Astrocyte of the spinal cord (primary cell): ENCODE results near the gene MRPL57.
A peak's percentile ranks its signal among the peaks of the same experiment; 100 is the strongest.
"Not testable (repeated sequence)": the region's sequence is repeated elsewhere in the genome, so short reads cannot be mapped to it uniquely, and the experiment has no call there.

Source experiments
- DNase-seq: peaks from one replicate; pipeline ENCODE4 v3.0.0; 2011; ENCODE audit warnings: low read depth, low spot score
- H3K4me3 ChIP-seq: 2 replicates; pipeline ENCODE4 v1.5.1; 2011; ENCODE audit warnings: low read depth, mild to moderate bottlenecking, low read length, moderate library complexity
- CTCF ChIP-seq: IDR thresholded peaks from 2 replicates; pipeline ENCODE4 v1.5.1; 2012; ENCODE audit warnings: low read depth, mild to moderate bottlenecking, low read length, inconsistent platforms
- in situ Hi-C: cut with HindIII; loops from 2 replicates; pipeline ENCODE4 v1.10.0; 2017; ENCODE audit warnings: low sequenced_read_pairs

MRPL57 gene

GRCh38 chr13:21176215-21176981 lies at the start of gene MRPL57, which contains the start of gene SKA3:
MRPL57 (plus strand) TSS chr13:21176658; CDS start chr13:21176917, 259 bp downstream.
SKA3 (minus strand) TSS chr13:21176552; CDS start chr13:21176477, 75 bp downstream.
- in situ Hi-C loops, result no loop called here

GRCh38 chr13:21130116-21130515 lies 46.3 kb upstream of the MRPL57 start:
- no peak for DNase-seq
- no peak overlapping the region for H3K4me3 ChIP-seq
- TF ChIP-seq CTCF, result no peak
- in situ Hi-C loops, result no loop called here

More at GRCh38 chr13:21176215-21176981, at the start of gene MRPL57, which contains the start of gene SKA3:
- peak; percentile 93 for DNase-seq
- H3K4me3 ChIP-seq, result peak within 1 kb of the TSS; percentile 73
- no peak for TF ChIP-seq CTCF

GRCh38 chr13:21133077-21133476 lies 43.4 kb upstream of the MRPL57 start:
- no peak for DNase-seq
- in situ Hi-C loops, result no loop called here
- H3K4me3 ChIP-seq, result no peak overlapping the region
- TF ChIP-seq CTCF, result no peak

GRCh38 chr13:21134475-21134874 lies 42.0 kb upstream of the MRPL57 start:
- H3K4me3 ChIP-seq, result no peak overlapping the region
- in situ Hi-C loops, result no loop called here
- no peak for TF ChIP-seq CTCF
- DNase-seq, result no peak

GRCh38 chr13:21135833-21136232 lies 40.6 kb upstream of the MRPL57 start:
- DNase-seq, in situ Hi-C loops, H3K4me3 ChIP-seq: not testable (repeated sequence)

- in situ Hi-C loops, result no loop called here
- H3K4me3 ChIP-seq, result no peak overlapping the region
- TF ChIP-seq CTCF, result no peak
- DNase-seq, result peak; percentile 34
Measured at GRCh38 chr13:21137696-21138095, 38.8 kb upstream of the MRPL57 start.

GRCh38 chr13:21138561-21138960 lies 37.9 kb upstream of the MRPL57 start:
- in situ Hi-C loops, result no loop called here
- TF ChIP-seq CTCF, result no peak
- DNase-seq, result no peak
- no peak overlapping the region for H3K4me3 ChIP-seq
